Posterior cingulate gyrus (tissue), 11 donors: ENCODE measurements around the gene PSIP1.

ENCODE experiments used
- DNase-seq, 10 donors: peaks; one replicate each; pipeline versions ENCODE4 v3.0.0 to v3.0.0-alpha.2; 2020 to 2021; ENCODE audit warnings: mixed read lengths in 3 of 10
- intact Hi-C: fragments of 100-400 bp; cut with DNase I; formaldehyde crosslinking; loops from one replicate; pipeline ENCODE4 v1.15.1; 2023

The PSIP1 gene

GRCh38 chr9:15509931-15510788 lies 610 bp downstream of the PSIP1 start:
- intact Hi-C loops, result no loop called here
- DNase-seq, result peak; percentile 25 to 91 (median 44)

DNA sequence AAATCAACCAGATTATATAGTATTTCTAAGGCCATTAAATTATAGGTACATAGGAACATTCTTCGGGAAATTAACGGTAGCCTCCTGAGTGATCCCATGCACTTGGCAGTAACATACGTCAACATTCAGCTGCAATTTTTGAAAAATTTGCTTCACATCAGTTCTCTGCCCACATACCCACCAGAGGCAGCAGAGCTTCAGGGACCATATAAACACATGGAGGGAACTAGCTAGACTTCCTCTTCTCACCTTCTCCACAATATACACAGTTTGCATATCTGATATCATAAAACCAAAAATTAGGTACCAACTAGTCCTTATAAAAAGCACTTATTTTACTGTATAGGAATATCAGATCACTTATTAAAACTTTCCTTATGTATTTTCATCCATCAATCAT lies 4.8 kb downstream of the PSIP1 start:
- intact Hi-C loops, result no loop called here
- DNase-seq, result no peak

DNA sequence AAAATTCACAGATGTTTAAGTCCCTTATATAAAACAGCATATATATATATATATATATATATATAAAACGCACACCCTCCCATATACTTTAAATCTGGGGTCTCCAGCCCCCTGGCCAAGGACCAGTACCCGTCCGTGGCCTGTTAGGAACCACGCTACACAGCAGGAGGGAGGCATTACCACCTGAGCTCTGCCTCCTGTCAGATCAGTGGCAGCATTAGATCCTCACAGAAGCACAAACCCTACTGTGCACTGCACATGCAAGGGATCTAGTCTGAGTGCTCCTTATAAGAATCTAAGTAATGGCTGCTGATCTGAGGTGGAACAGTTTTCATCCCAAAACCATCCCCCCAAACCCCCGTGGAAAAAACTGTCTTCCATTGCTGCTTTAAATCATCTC lies 9.0 kb downstream of the PSIP1 start:
- peak in 1 of 10 donors; percentile 57 for DNase-seq
- intact Hi-C loops, result no loop called here

- DNase-seq, result no peak
- intact Hi-C loops, result no loop called here
Observed at GRCh38 chr9:15501179-15501578, 9.6 kb downstream of the PSIP1 start.

DNA sequence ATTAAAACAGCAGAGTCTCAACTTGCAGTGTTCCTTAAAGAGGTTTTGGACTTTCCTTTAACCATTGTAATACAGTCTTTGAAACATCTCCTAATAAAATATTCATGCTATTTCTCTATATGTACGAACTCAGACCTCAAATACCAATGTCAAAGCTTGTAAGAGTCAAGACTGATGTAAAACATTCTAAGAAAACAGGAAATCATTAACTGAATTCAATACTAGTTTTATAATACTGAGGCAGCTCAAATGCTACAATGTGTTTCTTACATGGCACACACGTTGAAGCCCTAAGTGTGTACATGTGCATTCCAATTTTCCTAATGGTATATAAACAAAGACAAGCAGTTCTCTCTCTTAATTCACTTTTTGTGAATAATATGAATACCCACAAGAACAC lies 11.6 kb downstream of the PSIP1 start:
- intact Hi-C loops, result no loop called here
- no peak for DNase-seq

- DNase-seq, result no peak
- intact Hi-C loops, result no loop called here
Observed at GRCh38 chr9:15498246-15498995, 12.3 kb downstream of the PSIP1 start.

DNA sequence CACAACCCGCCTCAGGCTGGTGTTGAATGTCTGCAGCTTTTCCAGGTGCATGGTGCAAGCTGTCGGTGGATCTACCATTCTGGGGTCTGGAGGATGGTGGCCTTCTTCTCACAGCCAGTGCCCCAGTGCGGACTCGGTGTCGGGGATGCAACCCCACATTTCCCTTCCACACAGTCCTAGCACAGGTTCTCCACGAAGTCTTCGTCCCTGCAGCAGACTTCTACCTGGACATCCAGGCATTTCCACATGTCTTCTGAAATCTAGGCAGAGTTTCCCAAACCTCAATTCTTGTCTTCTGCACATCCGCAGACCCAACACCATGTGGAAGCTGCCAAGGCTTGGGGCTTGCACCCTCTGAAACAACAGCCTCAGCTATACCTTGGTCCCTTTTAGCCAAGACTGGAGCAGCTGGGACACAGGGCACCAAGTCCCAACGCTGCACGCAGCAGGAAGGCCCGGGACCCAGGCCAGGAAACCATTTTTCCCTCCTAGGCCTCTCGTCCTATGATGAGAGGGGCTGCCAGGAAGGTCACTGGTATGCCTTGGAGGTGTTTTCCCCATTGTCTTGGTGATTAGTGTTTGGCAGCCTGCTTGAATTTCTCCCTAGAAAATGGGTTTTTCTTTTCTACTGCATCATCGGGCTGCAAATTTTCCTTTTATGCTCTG lies 18.2 kb downstream of the PSIP1 start:
- intact Hi-C loops, result no loop called here

GRCh38 chr9:15491950-15492349 lies 18.8 kb downstream of the PSIP1 start:
- intact Hi-C loops, result no loop called here
- no peak for DNase-seq

More for the DNA sequence above, 18.2 kb downstream of the PSIP1 start:
- no peak for DNase-seq

GRCh38 chr9:15485836-15486666 lies 24.7 kb downstream of the PSIP1 start:
- intact Hi-C loops, result no loop called here
- no peak for DNase-seq

GRCh38 chr9:15484802-15485201 lies 26.0 kb downstream of the PSIP1 start:
- no peak for DNase-seq
- intact Hi-C loops, result no loop called here

DNA sequence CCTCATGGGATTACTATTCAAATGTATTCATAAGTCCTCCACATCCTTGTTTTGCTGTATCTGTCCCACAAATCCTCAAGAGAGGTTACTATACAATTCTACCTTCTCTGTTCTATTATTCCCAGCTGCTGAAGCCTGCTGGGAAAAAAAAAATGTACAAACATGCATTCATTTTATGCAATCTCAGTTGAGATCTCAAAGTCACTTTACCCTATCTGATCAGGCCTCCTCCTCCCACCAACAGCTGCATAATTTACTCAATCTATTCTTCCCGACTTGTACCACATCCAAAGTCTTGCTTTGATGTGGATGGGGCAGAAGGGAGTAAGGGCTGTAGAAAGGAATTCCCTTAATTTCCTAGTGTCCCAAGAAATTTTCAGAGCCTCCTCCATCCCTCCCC lies 28.6 kb downstream of the PSIP1 start:
- DNase-seq, result no peak
- intact Hi-C loops, result no loop called here

GRCh38 chr9:15480028-15480427 lies 30.7 kb downstream of the PSIP1 start:
- no peak for DNase-seq
- intact Hi-C loops, result no loop called here

DNA sequence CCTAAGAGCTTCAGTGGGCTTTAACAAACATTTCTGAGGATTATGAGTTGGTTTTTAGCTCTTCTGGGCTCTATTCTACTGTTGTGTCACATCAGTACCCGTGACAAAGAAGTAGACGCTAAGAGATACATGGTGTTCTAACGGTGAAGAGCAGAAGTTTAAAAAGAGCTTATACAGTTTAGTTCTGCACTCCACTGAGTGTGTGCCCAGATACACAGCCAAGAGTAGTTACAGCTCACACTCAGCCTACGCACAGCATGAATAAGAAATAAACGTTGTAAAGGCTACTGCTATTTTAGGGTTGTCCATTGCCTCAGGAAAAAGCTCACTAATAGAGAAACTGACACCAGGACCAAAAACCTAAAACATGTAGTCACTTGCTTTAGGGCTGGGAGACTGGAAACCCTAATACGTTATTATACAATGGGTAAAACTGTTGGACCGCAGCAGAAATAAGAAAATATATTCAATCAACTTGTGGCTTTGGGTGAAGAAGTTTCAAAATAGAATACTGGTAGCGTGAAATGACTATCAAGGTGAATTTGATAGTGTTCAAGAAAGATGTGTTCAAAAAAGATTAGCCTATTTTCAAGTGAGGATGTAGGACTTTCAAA lies 34.7 kb downstream of the PSIP1 start:
- no peak for DNase-seq
- intact Hi-C loops, result loop anchor here (10.0 kb wide), 1 partner anchor 129 kb away; no protein-coding TSS in a partner anchor

DNA sequence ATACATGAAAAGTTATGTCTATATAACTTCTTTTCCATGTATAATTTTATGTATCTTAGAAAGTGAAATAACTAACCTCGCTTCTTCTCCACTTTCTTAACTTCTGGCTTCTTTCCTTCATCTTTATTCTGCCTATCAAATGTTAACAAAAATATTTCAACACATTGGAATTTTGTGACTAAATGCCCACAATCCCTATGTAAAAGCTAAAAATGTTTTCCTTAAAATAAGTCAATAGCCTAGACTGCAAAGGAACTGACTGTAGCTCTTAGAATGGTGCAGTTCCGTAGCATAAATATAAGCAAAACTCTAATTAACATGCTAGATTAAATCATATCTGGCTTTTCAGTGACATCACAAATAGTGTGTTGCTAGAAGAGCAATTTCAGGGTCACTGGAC lies 40.9 kb downstream of the PSIP1 start:
- DNase-seq, result no peak
- intact Hi-C loops, result loop anchor here (10.0 kb wide), 1 partner anchor 135 kb away; no protein-coding TSS in a partner anchor

GRCh38 chr9:15469406-15469805 lies 41.4 kb downstream of the PSIP1 start:
- intact Hi-C loops, result no loop called here

GRCh38 chr9:15468145-15468544 lies 42.6 kb downstream of the PSIP1 start:
- intact Hi-C loops, result no loop called here
- DNase-seq, result no peak

More at GRCh38 chr9:15469406-15469805, 41.4 kb downstream of the PSIP1 start:
- DNase-seq, result no peak

DNA sequence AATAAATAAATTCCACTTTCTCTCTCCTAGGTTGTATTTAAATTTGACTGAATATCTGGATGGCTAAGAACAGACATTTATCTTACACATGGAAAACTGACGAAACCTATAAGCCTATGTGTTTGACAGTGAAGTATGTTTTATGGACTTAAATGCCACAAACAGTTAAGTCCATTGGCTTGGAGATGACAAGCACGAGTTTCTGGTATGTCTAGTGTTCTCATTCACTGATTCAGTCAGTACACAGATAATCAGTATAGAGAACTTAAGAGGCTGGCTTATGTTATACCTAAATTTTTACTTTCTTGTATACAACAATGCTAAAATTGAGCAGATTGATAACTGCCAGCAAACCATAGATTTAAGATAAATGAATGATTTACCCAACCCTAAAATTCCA lies 49.2 kb downstream of the PSIP1 start:
- DNase-seq, result no peak
- intact Hi-C loops, result no loop called here

DNA sequence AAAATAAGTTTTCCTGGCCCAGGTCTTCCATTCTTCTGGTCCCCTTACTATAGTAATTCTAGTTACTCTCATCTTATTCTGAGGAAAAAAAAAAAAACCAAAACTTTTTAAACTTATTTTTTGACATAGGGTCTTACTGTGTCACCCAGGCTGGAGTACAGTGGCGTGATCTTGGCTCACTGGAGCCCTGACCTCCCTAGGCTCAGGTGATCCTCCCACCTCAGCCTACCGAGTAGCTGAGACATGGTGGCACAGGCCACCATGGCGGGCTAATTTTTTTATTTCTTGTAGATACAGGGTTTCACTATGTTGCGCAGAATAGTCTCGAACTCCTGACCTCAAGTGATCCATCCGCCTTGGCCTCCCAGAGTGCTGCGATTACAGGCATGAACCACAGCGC lies 49.7 kb downstream of the PSIP1 start:
- DNase-seq, result no peak
- intact Hi-C loops, result no loop called here

GRCh38 chr9:15453956-15454355 lies 56.8 kb downstream of the PSIP1 start:
- DNase-seq, result no peak
- intact Hi-C loops, result no loop called here

GRCh38 chr9:15444141-15444540 lies 66.6 kb downstream of the PSIP1 start:
- DNase-seq, result no peak
- intact Hi-C loops, result no loop called here
